NCI-H2107 treated with DMSO at 0.1 percent for 48 hours (cell line): Measurements from ENCODE around the gene FAM13B.
A peak's percentile ranks its signal among the peaks of the same experiment; 100 is the strongest.
"Not testable (repeated sequence)": the region's sequence is repeated elsewhere in the genome, so short reads cannot be mapped to it uniquely, and the experiment has no call there.

ENCODE experiments used
- DNase-seq: peaks from one replicate; lab custom pipeline; 2025; ENCODE audit not compliant: unreplicated experiment; lab: John Stamatoyannopoulos, UW

Gene FAM13B

DNA sequence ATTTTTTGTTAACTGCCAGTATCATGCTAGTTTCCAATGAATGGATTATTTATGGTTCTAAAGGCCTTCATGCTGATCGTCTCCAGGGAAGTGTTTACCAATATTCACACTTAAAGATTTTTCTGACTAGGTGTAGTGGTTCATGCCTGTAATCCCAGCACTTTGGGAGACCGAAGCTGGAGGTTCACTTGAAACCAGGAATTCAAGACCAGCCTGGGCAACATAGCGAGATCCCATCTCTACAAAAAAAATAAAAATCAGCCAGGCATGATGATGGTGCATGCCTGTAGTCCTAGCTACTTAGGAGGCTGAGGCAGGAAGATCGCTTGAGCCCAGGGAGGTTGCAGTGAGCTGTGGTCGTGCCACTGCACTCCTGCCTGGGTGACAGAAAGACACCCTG is 43.5 kb downstream of the FAM13B start:
- no peak for DNase-seq

DNA sequence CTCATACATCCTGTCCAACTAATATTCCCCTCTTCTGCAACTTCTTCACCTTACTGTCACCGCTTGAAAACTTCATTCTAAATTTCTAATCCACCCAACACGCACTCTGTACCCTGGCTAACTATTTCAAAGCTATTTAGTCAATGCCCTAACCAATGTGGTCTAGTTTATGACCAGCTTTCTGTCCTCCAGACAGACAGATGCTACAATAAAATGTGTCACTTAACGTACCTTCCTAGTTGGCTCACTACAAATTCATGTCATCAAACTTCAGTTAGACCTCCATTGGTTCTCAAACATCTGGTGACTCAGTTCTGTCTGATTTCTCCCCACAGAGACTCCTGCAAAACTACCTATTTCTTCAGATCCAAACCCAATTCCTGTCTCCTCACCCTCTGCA is 57.7 kb downstream of the FAM13B start:
- no peak for DNase-seq

DNA sequence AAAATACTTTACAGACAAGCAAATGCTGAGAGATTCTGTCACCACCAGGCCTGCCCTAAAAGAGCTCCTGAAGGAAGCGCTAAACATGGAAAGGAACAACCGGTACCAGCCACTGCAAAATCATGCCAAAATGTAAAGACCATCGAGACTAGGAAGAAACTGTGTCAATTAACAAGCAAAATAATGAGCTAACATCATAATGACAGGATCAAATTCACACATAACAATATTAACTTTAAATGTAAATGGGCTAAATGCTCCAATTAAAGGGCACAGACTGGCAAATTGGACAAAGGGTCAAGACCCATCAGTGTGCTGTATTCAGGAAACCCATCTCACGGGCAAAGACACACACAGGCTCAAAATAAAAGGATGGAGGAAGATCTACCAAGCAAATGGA is 62.5 kb downstream of the FAM13B start:
- not testable (repeated sequence) for DNase-seq

DNA sequence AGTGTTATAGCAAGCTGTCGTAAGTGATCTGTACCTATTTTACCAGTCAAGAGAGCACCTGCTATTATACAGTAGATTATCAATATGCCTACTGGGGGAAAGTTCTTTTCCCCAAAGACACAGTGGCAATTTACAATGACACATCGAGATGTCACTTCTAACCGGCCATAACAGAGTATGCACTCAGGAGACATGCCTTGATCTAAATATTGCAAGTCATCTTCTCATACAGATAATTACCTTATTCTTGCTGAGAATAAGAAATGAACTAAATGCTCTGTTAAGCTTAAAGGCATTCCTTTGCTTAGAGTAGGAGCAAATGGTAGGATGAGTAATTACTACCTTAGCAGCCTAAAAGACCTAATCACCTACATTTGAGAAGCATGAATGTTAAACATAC is 72.1 kb downstream of the FAM13B start:
- DNase-seq, result no peak

DNA sequence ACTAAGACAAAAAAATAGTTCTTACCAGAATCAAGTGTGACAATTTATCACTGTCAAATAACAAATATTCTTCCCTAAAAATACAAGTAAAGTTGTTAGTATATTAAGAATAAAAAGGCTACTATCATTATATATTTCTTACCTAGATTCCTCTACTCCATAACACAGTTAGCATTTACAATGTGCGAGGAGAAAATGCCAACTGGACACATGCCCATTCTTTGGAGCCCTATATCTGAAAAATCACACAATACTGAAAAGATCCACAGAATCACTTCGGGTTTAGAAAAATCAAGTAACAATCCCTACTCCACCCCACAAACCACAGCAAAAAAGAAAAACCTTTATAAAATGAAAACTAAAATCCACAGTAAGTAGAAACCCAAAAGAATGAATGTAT is 72.7 kb downstream of the FAM13B start:
- DNase-seq, result no peak

DNA sequence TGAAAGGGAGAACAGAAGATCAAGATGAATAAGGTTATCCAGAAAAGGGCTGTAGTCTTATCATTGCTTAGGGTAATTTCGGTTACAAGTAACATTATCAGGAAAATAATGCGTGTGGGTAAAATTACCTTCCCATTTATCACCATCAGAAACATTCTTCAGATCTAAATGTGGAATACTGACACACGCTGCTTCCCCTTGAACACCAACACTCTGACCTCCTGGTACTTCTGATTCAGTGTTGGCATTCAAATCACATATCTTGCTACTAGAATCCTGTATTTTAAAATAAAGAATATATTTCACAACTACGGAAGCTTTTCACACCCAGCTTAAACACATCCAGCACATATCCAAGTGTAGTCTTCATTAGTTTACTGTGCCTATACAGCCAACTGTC is 73.4 kb downstream of the FAM13B start:
- no peak for DNase-seq

DNA sequence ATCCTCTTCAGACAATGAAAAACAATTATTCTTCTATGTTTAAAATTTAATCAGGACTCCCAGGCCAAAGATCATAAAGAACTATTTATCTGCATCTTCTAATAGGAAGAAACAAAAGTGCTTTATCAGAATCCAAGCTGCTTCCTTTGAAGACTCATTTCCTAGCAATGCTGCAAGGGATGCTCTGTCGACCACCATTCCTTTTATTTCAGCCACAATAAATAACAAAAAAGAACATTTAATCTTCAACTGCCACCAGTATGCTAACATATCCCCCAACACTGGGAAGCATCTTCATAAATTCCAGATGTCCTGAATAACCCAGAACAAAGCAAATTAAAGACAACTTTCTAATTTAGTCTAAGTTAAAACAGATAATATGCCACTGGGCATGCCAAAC is 74.9 kb downstream of the FAM13B start:
- DNase-seq, result no peak

DNA sequence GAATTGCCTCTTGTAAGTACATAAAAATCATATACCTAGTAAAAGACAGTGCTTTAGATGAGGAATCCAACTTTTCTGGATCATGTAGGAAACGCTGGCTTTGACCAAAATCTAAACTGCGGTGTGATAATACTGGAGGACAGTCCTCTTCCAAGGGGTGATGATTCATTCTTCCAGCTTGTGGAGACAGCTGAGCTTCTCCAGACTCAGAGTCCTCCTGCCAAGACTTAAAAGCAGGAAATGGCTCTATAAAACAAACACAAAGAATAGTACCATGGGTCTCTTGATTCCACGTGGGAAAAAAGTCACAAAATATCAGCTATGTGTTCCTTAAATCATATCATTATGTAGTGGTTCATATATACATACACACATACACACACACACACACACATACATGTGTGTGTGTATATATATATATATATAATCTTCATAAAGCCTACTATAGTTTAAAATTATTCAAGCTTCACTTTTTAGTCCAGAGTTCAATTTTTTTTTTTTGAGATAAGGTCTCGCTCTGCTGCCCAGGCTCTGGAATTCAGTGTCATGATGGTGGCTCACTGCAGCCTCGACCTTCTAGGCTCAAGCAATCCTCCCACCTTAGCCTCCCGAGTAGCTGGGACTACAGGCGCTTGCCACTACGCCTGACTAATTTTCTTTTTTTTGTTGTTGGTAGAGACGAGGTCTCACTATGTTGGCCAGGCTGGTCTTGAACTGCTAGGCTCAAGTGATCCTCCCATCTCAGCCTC is 78.6 kb downstream of the FAM13B start:
- no peak for DNase-seq

DNA sequence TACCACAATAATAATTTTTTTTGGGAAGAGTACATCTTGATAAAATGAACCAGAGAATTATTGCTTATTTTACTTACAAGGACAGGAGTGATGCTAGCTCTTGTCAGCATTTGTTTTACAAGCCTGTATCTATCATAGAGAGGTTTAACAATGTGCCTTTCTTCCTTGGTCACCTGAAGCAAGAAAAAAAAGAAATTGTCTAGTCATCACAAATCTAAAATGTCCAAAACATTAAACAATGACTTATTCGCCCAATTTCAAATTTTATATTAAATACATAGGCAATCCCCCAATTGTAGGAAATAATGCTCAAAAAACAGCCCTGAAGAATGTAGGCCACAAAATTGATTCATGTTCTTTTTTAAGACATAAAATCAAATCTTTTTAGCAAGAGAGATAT is 87.1 kb downstream of the FAM13B start:
- DNase-seq, result no peak

DNA sequence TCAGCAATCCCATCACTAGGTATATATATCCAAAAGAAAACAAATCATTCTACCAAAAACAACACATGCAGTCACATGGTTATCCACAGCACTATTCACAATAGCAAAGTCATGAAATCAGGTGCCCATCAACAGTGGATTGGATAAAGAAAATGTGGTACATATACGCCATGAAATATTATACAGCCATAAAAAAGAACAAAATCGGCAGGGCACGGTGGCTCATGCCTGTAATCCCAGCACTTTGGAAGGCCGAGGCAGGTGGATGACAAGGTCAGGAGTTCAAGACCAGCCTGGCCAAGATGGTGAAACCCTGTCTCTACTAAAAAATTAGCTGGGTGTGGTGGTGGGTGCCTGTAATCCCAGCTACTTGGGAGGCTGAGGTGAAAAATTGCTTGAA is 88.6 kb downstream of the FAM13B start:
- not testable (repeated sequence) for DNase-seq

DNA sequence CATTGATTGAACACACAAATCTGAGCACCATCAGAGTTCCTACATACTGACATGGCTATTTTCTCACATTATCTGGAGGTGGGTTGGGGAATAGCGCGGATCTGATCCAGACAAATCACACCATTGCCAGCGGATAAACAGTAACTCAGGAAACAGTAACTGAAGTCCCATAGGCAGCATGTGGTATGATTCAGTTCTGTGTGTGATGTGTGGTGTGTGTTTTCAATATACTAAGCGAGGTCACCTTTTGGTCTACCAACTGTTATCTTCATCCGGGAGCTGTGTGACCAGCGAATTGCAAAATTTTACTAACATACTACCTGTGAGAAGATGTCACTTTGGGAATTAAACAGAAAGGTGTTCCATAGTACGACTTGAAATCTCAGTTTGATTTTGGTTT is 93.5 kb downstream of the FAM13B start:
- no peak for DNase-seq

DNA sequence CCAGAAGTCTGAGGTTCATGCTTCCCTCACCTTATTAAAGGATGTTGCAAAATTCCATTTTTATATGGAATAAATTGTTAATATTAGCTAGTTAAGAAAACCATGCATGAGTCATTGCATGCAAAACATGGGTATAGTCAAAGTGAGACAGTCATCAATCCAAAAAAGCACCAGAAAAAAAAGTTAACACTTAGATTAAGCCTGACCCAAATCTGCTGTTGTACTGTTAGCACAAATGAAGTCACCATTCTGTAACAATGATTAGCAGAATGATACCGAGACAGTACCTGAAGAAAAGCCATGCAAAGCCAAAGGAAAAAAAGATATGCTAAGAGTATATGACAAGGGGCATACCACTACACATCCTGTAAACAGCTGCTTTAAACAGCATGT is 94.1 kb downstream of the FAM13B start:
- no peak for DNase-seq

DNA sequence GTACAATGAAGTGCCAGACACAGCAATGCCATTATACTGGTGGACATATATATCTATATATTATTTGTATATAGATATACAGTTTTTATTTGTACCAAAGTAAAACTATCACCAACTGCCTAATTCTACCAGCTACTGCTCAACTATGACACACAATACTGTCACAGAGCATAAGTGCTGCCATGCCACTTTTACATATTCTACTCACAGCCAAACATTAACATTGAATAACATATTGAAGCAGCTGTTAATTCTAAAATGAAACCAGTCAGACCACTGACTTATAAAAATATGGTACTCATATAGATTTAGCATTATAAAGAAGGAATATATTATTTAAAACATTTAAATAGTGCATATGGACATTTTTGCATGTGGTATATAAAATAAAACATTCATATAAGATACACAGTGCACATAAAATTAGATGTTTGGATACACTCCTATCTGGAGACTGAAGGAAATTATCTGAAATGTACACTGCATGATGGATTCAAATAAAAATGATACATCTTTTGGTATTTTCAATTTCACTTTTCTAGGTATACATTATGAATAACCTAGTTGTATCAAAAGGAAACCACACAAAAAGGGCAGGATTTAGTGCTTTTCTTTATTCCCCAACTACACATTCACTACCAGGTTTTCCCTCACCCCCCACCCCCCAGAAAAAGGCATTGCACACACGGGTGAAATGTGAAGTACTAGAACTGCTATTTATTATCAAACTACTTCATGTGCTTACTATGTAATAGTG is 94.7 kb downstream of the FAM13B start:
- DNase-seq, result no peak

DNA sequence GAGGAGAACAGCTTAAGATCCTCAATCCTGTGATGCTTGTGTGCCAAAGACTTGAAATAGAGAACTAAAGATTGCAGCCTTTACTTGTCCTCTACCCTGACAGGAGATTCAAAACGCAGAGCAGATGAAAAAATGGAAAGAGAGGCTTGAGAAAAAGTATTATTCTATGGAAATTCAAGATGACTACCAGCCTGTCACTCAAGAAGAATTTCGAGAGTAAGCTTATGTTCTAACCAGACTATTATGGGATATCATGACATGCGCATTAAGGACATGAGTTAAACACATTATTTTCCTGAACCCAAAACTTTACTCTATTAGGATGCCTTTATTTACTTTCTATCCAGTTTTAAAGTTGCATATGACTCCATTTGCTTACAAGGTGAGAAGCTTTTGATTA is 97.2 kb downstream of the FAM13B start:
- DNase-seq, result no peak

DNA sequence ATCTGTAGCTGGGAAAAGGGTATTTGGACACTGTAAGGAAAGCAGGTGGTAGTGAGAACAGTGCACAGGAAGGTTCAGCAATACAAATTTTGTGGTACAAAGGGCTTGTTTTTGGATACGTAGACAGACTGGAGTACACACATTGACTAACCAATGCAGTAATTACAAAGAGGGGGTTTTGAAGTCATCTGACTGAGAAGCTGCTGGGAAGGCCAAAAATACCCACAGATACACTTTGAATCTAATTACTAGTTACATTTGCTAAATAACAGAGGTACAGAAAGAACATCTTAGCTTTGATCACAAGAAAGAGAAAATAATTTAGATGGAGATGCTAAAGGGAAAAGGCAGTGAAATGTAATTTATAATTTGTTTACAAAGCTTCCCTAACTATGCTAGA is 97.7 kb downstream of the FAM13B start:
- DNase-seq, result no peak

DNA sequence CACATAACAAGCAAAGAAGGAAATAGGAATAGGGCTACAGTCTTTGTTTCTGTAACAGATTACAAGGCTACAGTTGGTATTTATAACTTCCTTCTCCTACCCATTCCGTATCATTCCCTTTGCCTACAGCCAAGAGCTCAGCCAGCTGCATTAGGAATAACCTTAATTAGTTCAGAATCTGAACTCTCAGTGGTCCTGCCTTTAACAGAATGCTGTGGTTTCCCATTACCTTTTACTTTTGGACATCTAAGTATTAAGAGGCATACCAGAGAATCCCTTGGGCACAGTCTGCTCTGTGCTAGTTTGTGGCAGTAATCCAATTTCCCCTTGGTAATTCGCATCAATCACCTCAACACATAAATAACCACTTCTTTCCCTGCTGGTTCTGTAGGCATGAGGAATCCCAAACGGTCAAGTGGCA is 99.4 kb downstream of the FAM13B start:
- DNase-seq, result peak; percentile 32

DNA sequence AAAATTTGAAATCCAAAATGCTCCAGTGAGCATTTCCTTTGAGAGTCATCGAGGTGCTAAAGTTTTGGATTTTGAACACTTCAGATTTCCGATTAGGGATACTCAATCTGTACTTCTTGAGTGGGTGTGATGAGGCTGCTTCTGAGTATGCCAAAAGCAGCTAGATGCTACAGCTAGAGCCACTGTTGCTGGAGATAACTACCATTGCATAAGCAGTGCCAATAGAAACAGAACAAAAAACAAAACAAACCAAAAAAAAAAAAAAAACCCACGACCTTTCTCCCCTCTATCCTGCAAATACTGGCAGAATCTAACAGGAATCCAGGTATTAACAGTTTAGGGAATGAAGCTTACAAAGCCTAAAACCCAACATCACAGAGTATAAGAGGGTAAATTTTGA is 100.1 kb downstream of the FAM13B start:
- DNase-seq, result no peak

DNA sequence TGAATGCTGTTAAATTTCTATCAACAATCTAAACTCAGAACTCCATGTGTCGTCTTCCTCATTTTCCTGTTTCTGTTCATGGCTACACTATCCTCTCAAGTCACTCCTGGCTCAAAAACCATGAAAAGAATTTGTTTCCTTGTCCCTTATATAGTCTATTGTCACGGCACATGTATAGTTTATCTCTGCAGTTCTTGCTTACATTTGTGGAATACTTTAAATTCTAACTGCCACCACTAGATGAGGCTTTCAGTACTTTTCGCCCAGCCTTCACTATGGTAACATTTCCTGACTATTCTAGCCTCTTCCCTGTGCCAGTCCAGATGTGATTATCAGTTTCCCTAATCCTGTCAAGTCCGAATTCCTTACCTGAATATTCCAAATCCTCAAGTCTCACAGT is 109.0 kb downstream of the FAM13B start:
- DNase-seq, result no peak

DNA sequence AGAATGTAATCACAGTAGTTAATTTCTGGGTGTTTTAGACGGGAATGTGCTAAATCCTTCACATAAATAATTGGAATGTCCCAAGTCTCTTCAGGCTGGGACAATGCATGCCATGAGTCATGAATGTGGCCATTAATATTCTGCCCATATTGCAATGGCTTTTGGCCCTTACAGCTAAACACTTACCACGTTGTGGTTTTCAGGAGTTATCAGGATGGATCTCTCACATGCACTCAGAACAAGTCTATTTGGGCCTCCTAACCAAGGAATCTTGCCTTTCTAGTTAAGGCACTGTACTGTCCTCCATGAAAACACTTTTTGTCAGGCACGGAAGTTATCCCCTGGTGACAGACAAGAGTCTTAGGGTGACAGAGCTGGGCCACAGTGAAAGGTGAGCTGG is 110.9 kb downstream of the FAM13B start:
- DNase-seq, result no peak

DNA sequence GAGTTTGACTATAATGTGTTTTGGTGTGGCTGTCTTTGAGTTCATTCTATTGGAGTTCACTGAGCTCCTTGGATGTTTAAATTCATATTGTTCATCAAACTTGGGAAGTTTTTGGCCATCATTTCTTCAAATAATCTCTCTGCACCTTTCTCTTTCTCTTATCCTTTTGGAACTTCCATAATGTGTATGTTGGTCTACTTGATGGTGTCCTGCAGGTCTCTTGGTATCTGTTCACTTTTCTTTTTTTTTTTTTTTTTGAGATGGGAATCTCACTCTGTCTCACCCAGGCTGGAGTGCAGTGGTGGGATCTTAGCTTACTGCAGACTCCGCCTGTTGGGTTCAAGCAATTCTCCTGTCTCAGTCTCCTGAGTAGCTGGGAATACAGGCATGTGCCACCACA is 116.0 kb downstream of the FAM13B start:
- no peak for DNase-seq

DNA sequence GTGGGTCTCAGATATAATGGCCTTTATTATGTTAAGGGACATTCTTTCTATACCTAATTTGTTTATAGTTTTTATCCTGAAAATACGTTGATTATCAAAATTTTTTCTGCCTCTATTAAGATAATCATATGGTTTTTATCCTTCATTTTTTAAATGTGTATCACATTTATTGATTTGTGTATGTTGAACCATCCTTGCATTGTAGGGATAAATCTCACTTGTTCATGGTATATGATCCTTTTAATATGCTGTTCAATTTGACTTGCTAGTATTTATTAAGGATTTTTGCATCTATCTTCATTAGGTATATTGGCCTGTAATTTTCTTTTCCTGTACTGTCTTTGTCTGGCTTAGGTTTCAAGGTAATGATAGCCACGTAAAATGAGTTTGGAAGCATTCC is 118.1 kb downstream of the FAM13B start:
- no peak for DNase-seq

DNA sequence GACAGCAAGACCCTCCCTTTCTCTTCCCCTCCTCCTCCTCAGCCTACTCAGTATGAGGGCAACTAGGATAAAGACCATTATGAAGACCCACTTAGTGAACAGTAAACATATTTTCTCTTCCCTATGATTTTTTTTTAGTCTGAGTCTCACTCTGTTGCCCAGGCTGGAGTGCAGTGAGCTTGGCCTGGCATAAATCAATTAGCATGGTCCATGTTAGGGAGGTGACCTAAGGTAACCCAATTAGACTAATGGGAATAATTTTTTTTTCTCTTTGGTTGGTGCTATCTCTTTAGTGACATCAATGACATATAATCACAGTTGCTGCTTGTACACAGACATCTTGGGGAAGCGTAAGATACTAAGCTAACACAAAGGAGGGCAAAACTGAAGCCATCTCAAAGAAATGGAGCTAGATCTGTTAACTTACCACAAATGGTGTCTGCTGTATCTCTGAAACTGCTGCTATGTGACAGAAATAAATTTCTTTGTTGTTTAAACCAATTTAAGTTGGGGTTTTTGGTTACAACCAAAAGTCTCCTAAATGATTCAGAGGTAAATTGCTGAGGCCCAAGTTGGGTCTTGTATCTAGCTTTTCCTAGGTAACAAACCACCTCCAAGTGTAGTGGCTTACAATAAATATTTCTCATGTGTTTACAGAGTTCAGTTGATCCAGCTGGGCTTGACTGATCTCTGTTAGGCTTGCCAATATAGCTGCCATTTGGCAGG is 130.3 kb downstream of the FAM13B start:
- DNase-seq, result no peak
